MCF 10A (cell line): Measurements from ENCODE around the gene ZCCHC2. TPM values are rescaled to one million over a fixed set of nuclear protein-coding genes. Genes with fewer than 3 reads are reported as not detected.

ENCODE experiments used
- BruUV-seq: library from RNA; stranded (reverse); fragments of 400-500 nt; replicated peaks from 2 replicates; lab custom pipeline; 2021; lab: Mats Ljungman, UMichigan
- CTCF ChIA-PET: fragments of 300-600 bp; sonication (Branson Sonifier 250); formaldehyde crosslinking; extraction: SDS; loops from one replicate; lab custom pipeline; 2021; ENCODE audit warnings: antibody characterized with exemption, inconsistent platforms; lab: Yijun Ruan, JAX
- POLR2A ChIA-PET: fragments of 300-600, 350-650 bp; sonication (Branson Sonifier 250); formaldehyde crosslinking; extraction: SDS; loops from one replicate; lab custom pipeline; 2020; ENCODE audit warnings: antibody characterized with exemption, inconsistent platforms; lab: Yijun Ruan, JAX
- DNase-seq: peaks from one replicate; pipeline ENCODE4 v3.0.0-alpha.2; 2018; ENCODE audit not compliant: unreplicated experiment
- H3K27ac Mint-ChIP-seq: one replicate; pipeline ENCODE4 v1.8.0; 2022; ENCODE audit warnings: mild to moderate bottlenecking, low read depth, mixed read lengths; ENCODE audit not compliant: unreplicated experiment
- H3K27me3 Mint-ChIP-seq: one replicate; pipeline ENCODE4 v1.8.0; 2022; ENCODE audit warnings: mixed read lengths; ENCODE audit not compliant: insufficient read depth, unreplicated experiment
- H3K36me3 Mint-ChIP-seq: one replicate; pipeline ENCODE4 v1.8.0; 2022; ENCODE audit warnings: mild to moderate bottlenecking, moderate library complexity, mixed read lengths; ENCODE audit not compliant: insufficient read depth, unreplicated experiment
- H3K4me1 Mint-ChIP-seq: one replicate; pipeline ENCODE4 v1.8.0; 2022; ENCODE audit warnings: mixed read lengths; ENCODE audit not compliant: insufficient read depth, unreplicated experiment
- H3K4me3 Mint-ChIP-seq: one replicate; pipeline ENCODE4 v1.8.0; 2022; ENCODE audit warnings: mild to moderate bottlenecking, moderate library complexity, mixed read lengths; ENCODE audit not compliant: unreplicated experiment
- H3K9me3 Mint-ChIP-seq: one replicate; pipeline ENCODE4 v1.8.0; 2022; ENCODE audit warnings: mixed read lengths; ENCODE audit not compliant: unreplicated experiment
- CTCF ChIP-seq: fragments of 200-600 bp; IDR thresholded peaks from one replicate; pipeline ENCODE4 v1.8.0; 2022; ENCODE audit warnings: antibody characterized with exemption, mild to moderate bottlenecking; ENCODE audit not compliant: unreplicated experiment
- intact Hi-C: fragments of 100-400 bp; cut with micrococcal nuclease; formaldehyde crosslinking; loops from 2 replicates; pipeline ENCODE4 v1.14.1; 2022
- total RNA-seq: library from RNA; stranded (reverse); gene quantifications from 2 replicates; pipeline ENCODE4 v1.2.3, GENCODE V29; 2022

The ZCCHC2 gene
- total RNA-seq, 1 experiment from 2014 or later, result 14.6 TPM

- TF ChIP-seq CTCF, result no peak
- H3K27me3 Mint-ChIP-seq, result no peaks in the 10 kb centered on the region
- DNase-seq, result no peak
- no peaks in the 10 kb centered on the region for H3K9me3 Mint-ChIP-seq
- peaks cover 14% of the 10 kb centered on the region for H3K4me1 Mint-ChIP-seq
- ChIA-PET POLR2A (interaction anchor here (1.0 to 1.3 kb wide), 3 partner anchors 13 to 32 kb away, joined by 3 read pairs; no protein-coding TSS in a partner anchor), CTCF (interaction anchor here (1.0 kb wide), 1 partner anchor 130 kb away, joined by 5 read pairs; no protein-coding TSS in a partner anchor)
- H3K36me3 Mint-ChIP-seq, result peaks cover 54% of the 10 kb centered on the region
- no peak overlapping the region for H3K27ac Mint-ChIP-seq
- BruUV-seq, result no TSS peak
- intact Hi-C loops, result no loop called here
- no peak overlapping the region for H3K4me3 Mint-ChIP-seq
These were observed 33.6 kb downstream of the ZCCHC2 start for GRCh38 chr18:62556397-62556796.

- TF ChIP-seq CTCF, result no peak
- intact Hi-C loops, result no loop called here
- Mint-ChIP-seq H3K4me3 (no peak overlapping the region), H3K4me1 (peaks cover 14% of the 10 kb centered on the region), H3K9me3 (no peaks in the 10 kb centered on the region), H3K27me3 (no peaks in the 10 kb centered on the region), H3K27ac (no peak overlapping the region), H3K36me3 (peaks cover 58% of the 10 kb centered on the region)
- POLR2A ChIA-PET, result interaction anchor here (1.2 kb wide), 2 partner anchors 13 to 15 kb away, joined by 3 to 4 read pairs; no protein-coding TSS in a partner anchor
- CTCF ChIA-PET, result no interaction called here
- BruUV-seq, result no TSS peak
- no peak for DNase-seq
These were observed 35.3 kb downstream of the ZCCHC2 start for GRCh38 chr18:62558015-62558663.

GRCh38 chr18:62564044-62564443 is 41.2 kb downstream of the ZCCHC2 start:
- Mint-ChIP-seq H3K4me1 (no peaks in the 10 kb centered on the region), H3K27me3 (no peaks in the 10 kb centered on the region), H3K27ac (no peak overlapping the region), H3K4me3 (no peak overlapping the region), H3K9me3 (no peaks in the 10 kb centered on the region), H3K36me3 (peaks cover 76% of the 10 kb centered on the region)
- intact Hi-C loops, result no loop called here
- TF ChIP-seq CTCF, result no peak
- no peak for DNase-seq
- CTCF ChIA-PET, result no interaction called here
- BruUV-seq, result no TSS peak
- POLR2A ChIA-PET, result no interaction called here

GRCh38 chr18:62566199-62566598 is 43.4 kb downstream of the ZCCHC2 start:
- POLR2A ChIA-PET, result interaction anchor here (0.7 to 1.7 kb wide), 3 partner anchors 39 to 140 kb away, joined by 3 to 6 read pairs (median 5); no protein-coding TSS in a partner anchor
- no peaks in the 10 kb centered on the region for H3K4me1 Mint-ChIP-seq
- peak; percentile 32 for DNase-seq
- intact Hi-C loops, result loop anchor here (1.0 kb wide), 1 partner anchor 141 kb away; no protein-coding TSS in a partner anchor
- BruUV-seq, result no TSS peak
- H3K36me3 Mint-ChIP-seq, result peaks cover 82% of the 10 kb centered on the region
- peaks cover 16% of the 10 kb centered on the region for H3K9me3 Mint-ChIP-seq
- peak; percentile 7 for TF ChIP-seq CTCF
- CTCF ChIA-PET, result interaction anchor here (1.0 to 3.1 kb wide), 2 partner anchors 18 to 28 kb away, joined by 3 to 26 read pairs; no protein-coding TSS in a partner anchor
- no peak overlapping the region for H3K27ac Mint-ChIP-seq
- no peaks in the 10 kb centered on the region for H3K27me3 Mint-ChIP-seq
- no peak overlapping the region for H3K4me3 Mint-ChIP-seq
